GM21390 (cell line): Measurements from ENCODE around the gene TXLNG.

Experiments used
- ATAC-seq: cut with Tn5 transposase; IDR thresholded peaks from one replicate; pipeline ENCODE4 v1.9.1; 2021; ENCODE audit not compliant: unreplicated experiment

Gene TXLNG

DNA sequence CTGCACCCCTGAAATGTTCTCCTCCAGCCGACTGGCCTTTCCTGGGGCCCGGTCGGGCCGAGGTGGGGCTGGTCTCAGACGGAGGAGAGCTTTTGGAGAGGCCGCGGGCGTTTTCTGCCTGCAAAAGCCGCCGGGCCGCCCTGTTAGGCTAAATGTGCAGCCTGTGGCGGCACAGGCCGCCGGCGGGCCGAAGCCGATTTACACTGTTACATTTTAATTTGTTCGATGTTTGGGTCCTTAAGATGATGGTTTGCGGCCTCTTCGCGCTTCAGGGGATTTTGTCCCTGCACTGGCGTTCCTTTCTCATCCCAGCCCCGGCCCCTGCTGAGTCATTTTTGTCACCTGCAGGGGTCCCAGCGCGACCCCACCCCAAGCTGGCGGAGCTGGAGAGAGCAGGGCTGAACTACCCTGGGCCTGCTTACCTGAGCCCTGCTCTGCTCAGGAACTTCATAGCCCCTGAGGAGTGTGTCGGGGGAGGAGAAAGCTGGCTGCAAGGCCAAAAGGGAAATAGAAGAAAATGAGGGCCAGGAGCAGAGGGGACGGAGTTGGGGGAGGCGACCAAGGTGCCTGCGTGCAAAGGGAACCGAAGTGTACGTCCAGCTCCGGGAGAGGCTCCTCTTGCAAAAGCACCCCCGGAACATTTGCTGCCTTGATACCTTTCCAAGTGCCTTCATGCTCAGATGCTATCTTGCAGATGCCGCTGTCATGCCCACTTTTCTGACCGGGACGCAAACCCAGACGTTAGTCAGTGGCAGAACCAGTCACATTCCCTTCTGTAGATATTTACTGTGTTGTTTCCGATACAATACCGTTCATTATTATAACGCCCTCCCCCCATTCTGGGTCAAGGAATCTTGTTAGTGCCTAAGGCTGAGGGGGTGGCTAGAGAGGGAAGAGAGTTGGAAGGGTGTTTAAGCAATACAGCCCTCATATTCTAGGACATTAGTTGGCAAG is 84.9 kb downstream of the TXLNG start:
- no peak for ATAC-seq

DNA sequence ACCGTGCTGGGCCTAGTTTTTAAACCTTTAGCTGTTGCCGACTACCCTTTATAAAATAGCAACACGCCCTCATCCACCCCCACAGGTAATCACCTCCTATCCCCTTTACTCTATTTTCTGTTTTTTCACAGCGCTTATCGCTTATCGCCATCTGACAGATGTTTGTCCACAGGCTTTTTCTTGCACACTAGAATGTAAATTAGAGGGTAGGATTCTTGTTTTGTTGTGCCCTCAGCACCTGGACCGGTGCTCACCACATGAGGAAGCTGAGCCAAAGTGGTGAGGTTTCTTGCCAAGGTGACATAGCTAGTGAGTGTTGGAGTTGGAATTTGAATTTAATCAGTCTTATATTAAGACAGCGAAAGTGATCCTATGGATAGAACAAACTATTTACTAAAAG is 86.8 kb downstream of the TXLNG start:
- no peak for ATAC-seq

DNA sequence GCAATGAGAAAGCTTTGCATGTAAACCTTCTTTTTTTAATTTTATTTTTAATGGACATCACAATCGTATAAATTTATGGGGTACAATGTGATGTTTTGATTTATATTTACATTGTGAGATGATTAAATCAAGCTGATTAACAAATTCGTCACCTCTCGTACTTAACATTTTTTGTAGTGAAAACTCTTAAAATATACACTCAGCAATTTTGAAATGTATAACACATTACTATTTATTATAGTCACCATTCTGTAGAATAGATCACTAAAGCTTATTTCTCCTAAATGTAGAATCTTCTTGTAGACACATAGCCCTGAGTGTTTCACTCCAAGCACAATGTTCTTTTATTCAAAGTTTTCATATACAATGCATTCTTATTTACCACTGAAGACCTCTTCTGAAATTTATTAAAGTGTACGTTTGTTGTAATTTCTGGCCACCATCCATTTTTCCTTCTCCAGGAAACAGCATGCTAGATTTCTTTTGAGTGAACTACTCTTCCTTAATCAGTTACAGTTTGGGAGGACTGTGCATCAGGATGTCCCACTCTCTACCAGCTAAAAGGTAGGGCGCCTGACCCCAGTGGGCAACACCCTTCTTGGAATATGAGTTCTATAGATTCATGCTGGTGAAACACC is 88.3 kb downstream of the TXLNG start:
- ATAC-seq = no peak

DNA sequence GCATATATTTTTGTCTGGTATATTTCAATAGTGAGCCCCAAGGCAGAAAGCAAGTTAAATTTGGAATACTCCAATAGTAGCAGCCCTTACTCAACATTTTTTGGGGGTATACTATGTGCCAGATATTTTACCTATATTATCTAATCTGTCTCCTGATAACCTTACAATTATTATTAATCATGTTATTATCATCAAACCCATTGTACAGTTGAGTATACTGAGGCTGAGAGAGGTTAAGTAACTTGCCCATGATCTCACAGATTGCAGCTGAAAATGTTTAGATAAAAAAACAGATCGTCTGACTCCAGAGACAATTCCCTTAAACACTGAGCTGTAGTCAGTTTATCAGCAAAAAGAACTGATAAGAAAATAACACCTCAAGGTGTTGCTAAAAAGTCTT is 90.4 kb downstream of the TXLNG start:
- no peak for ATAC-seq

DNA sequence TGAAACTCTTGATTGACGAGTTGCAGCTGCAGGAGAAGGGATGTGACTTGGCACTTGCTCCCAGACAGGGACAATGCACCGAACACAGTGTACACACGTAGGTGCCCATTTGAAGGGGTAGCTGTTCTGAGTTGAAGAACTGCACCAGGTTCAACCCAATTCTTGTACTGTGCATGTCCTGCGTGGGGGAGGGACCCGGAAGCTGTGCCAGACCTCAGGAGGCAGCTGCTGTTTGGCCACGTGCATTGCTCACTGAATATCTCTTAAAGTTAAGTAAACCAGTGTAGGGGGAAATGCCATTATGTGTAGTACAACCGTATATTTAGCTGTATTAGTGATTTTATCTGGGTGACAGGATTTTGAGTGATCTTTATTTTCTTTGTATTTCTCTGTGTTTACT is 95.9 kb downstream of the TXLNG start:
- ATAC-seq = peak; percentile 46

DNA sequence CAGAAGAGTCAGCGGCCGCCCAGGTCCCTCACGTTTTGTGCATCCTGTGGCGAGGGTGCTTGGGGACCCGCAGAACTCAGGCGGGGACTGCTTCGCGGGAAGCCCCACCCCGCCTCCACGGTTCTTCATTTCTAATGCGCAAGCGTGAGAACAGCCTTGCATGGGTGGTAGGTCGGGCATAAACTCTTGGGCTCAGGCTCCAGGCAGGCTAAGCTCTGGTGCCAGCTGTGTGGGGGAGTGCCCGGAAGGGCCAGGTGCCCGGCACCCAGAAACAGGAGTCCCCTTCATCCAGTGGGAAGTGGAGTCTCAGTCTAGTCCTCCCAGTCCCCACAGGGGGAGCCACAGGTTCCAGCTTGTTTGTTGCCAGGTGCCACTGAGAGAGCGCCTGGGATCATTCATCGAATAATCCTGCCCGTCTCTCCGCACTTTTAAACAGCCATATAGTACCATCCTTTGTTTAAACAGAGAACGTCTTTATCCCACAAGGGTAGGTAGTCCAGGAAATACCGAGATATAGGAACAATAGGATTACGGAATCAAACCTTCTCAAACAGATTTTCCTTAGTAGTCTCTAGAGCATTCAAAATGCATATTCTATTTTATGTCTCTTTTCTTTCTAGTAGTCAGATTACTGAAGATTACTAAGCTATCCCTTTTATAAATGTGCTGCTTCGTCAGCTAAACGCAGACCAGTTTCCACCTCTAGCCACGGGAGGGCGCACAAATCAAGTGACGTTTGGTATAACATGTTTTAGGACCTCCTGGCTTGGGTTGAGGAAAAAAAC is 96.6 kb downstream of the TXLNG start:
- ATAC-seq = peak; percentile 66

DNA sequence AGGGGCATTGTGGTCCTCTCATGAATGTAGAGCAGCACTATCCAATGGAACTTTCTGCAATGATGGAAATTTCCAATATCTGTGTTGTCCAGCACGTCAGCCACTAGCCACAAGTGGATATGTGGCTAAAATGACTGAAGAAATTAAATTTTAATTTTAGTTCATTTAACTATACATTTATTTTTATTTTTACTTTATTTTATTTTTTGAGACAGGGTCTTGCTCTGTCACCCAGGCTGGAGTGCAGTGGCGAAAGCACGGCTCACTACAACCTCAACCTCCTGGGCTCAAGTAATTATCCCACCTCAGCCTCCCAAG is 97.2 kb downstream of the TXLNG start:
- ATAC-seq = no peak

DNA sequence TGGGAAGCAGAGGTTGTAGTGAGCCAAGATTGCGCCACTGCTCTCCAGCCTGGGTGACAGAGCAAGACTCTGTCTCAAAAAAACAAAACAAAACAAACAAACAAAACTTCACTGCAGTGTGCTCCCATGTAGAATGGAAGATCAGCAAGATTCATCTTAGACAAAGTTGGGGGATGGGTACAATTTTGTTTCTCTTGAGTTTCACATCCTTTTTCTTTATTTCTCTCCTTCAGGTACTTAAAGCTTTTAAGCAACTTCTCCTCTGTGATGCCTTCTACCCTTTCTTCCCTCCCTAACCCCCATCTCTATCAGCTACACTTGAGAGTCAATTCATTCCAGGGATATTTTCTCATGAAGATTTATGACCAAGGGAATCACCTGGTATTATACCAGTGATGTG is 99.4 kb downstream of the TXLNG start:
- no peak for ATAC-seq

DNA sequence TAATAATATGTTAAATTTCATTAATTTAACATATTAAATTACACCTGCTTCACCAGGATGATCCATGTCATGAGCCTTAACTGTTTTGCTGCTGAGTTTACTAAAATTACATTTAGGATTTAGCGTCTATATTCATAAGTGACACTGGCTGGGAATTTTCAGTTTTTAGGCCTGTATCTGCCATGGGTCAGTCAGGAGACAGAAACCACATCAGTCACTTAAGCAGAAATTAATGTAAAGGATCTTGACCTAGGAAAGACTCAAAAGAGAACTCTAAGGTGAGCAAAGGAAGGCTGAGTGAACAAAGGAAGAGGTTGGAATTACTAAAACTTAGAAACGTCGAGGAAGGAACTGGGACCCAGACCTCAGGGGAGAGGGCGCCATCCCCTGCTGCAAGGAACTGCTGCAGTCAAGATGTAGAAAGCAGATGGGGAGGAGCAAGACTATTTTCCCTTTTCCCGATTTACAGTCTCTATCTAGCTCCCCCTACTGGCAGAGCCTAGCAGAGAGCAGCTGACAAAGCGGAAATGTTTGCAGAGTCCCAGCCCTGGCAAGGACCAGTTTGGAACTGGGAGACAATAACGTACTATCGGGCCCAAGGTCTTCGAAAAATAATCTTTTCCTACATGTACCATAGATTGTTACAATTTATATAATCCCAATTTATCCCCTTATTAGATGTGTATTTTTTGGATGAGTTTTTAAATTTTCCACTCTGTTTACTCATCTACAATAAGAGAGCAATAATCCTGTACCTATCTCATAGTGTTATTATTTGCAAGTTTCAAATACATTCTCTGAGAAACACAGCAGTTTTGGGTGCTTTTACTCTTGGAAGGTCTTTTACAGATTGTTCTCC is 106.5 kb downstream of the TXLNG start:
- peak; percentile 92 for ATAC-seq
